ENCODE data around the gene PLA2G4E.

- no peak for TF ChIP-seq NFRKB (IDR thresholded peaks at IDR 0.05)
- no peak for TF ChIP-seq ELF4 (IDR thresholded peaks at IDR 0.05)
- TF ChIP-seq SUZ12 (IDR thresholded peaks at IDR 0.05) = no peak
- no peak for TF ChIP-seq BHLHE40 (IDR thresholded peaks at IDR 0.05; ENCODE audit: borderline replicate concordance)
Observed at GRCh38 chr15:41946970-41947369, 73.9 kb downstream of the PLA2G4E start.
